Activated CD4-positive, alpha-beta T cell treated with anti-CD3 and anti-CD28 coated beads, Interleukin-2, amount 10 ng/mL, durations not matched to agents 7 days and 5 days (primary cell): Measurements from ENCODE around the gene DECR2. TPM values are rescaled to one million over a fixed set of nuclear protein-coding genes. Genes with fewer than 3 reads are reported as not detected.
"Not testable (repeated sequence)": the region's sequence is repeated elsewhere in the genome, so short reads cannot be mapped to it uniquely, and the experiment has no call there.

Experiments
- CTCF ChIA-PET: fragments of 350-600 bp; sonication (Branson Sonifier 250); formaldehyde crosslinking; loops from one replicate; lab custom pipeline; 2021; ENCODE audit warnings: antibody characterized with exemption; lab: Charles Lee
- POLR2A ChIA-PET: fragments of 350-600 bp; sonication (Branson Sonifier 250); formaldehyde crosslinking; loops from one replicate; lab custom pipeline; 2021; ENCODE audit warnings: antibody characterized with exemption; lab: Charles Lee
- DNase-seq: peaks from one replicate; pipeline ENCODE4 v3.0.0-alpha.2; 2020
- H3K27ac Mint-ChIP-seq: one replicate; pipeline ENCODE4 v1.8.0; 2021; ENCODE audit warnings: mild to moderate bottlenecking, moderate library complexity, mixed read lengths
- H3K27me3 Mint-ChIP-seq: one replicate; pipeline ENCODE4 v1.8.0; 2021; ENCODE audit warnings: mixed read lengths
- H3K36me3 Mint-ChIP-seq: one replicate; pipeline ENCODE4 v1.8.0; 2021; ENCODE audit warnings: low read depth, mixed read lengths
- H3K4me1 Mint-ChIP-seq: one replicate; pipeline ENCODE4 v1.8.0; 2021; ENCODE audit warnings: mixed read lengths
- H3K4me3 Mint-ChIP-seq: one replicate; pipeline ENCODE4 v1.8.0; 2021; ENCODE audit warnings: mild to moderate bottlenecking, moderate library complexity, mixed read lengths
- H3K9me3 Mint-ChIP-seq: one replicate; pipeline ENCODE4 v1.8.0; 2021; ENCODE audit warnings: mixed read lengths
- total RNA-seq, 2 experiments: library from RNA; stranded (reverse); gene quantifications; one replicate each; pipeline ENCODE4 v1.2.3, GENCODE V29; 2021

Gene DECR2
- total RNA-seq, 2 experiments from 2014 or later: 5.3 to 6.9 TPM

DNA sequence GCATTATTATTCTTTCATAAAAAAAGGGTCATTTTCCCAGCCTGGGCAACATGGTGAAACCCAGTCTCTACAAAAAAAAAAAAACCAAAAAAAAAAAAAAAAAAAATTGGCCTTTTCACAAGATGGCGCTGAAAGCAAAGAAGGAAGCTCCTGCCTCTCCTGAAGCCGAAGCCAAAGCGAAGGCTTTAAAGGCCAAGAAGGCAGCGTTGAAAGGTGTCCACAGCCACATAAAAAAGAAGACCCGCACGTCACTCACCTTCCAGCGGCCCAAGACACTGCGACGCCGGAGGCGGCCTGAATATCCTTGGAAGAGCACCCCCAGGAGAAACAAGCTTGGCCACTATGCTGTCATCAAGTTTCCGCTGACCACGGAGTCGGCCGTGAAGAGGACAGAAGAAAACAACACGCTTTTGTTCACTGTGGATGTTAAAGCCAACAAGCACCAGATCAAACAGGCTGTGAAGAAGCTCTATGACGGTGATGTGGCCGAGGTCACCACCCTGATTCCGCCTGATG lies 15.0 kb upstream of the DECR2 start:
- DNase-seq: no peak
- H3K27ac Mint-ChIP-seq: no peak overlapping the region
- peaks cover 17% of the 10 kb centered on the region for H3K4me1 Mint-ChIP-seq
- peaks cover 4% of the 10 kb centered on the region for H3K27me3 Mint-ChIP-seq
- POLR2A ChIA-PET: interaction anchor here (0.7 to 0.8 kb wide), 2 partner anchors 201 to 247 kb away, joined by 7 to 10 read pairs; no protein-coding TSS in a partner anchor
- peaks cover 2% of the 10 kb centered on the region for H3K36me3 Mint-ChIP-seq
- no peak overlapping the region for H3K4me3 Mint-ChIP-seq
- CTCF ChIA-PET: interaction anchor here (1.4 kb wide), 1 partner anchor 42 kb away, joined by 4 read pairs; no protein-coding TSS in a partner anchor
- no peaks in the 10 kb centered on the region for H3K9me3 Mint-ChIP-seq

DNA sequence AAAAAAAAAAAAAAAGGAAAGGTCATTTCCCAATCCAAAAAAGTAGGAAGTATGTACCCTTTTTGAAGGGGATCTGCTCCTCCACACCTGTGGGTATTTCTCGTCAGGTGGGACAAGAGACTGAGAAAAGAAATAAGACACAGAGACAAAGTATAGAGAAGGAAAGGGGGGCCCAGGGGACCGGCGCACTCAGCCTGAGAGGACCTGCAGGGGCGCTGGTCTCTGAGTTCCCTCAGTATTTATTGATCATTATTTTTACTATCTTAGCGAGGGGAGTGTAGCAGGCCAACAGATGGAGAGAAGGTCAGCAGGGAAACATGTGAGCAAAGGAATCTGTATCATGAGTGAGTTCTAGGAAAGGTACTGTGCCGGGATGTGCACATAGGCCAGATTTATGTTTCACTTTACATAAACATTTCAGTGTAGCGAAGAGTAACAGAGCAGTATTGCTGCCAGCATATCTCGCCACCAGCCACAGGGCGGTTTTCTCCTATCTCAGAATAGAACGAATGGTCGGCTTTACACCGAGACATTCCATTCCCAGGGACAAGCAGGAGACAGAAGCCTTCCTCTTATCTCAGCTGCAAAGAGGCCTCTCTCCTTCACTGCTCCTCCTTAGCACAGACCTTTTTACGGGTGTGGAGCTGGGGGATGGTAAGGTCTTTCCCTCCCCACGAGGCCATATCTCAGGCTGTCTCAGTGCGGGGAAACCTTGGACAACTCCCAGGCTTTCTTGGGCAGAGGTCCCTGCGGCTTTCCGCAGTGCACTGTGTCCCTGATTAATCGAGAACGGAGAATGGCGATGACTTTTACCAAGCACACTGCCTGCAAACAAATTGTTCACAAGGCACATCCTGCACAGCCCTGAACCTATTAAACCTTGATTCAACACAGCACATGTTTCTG lies 13.7 kb upstream of the DECR2 start:
- DNase-seq, H3K27me3 Mint-ChIP-seq, POLR2A ChIA-PET, H3K36me3 Mint-ChIP-seq, CTCF ChIA-PET, H3K9me3 Mint-ChIP-seq, H3K4me3 Mint-ChIP-seq, H3K27ac Mint-ChIP-seq: not testable (repeated sequence)
- H3K4me1 Mint-ChIP-seq: peaks cover 23% of the 10 kb centered on the region

GRCh38 chr16:389352-389751 lies 12.3 kb upstream of the DECR2 start:
- no peaks in the 10 kb centered on the region for H3K27me3 Mint-ChIP-seq
- ChIA-PET CTCF (interaction anchor here (1.0 kb wide), 1 partner anchor 227 kb away, joined by 3 read pairs; no protein-coding TSS in a partner anchor), POLR2A (no interaction called here)
- H3K27ac Mint-ChIP-seq: no peak overlapping the region
- DNase-seq: no peak
- no peak overlapping the region for H3K4me3 Mint-ChIP-seq
- peaks cover 17% of the 10 kb centered on the region for H3K4me1 Mint-ChIP-seq
- no peaks in the 10 kb centered on the region for H3K9me3 Mint-ChIP-seq
- H3K36me3 Mint-ChIP-seq: no peaks in the 10 kb centered on the region

GRCh38 chr16:391885-392335 lies 9.8 kb upstream of the DECR2 start:
- ChIA-PET CTCF (interaction anchor here (1.1 to 1.3 kb wide), 2 partner anchors 9 to 10 kb away, joined by 3 read pairs; partner anchors contain the start of gene DECR2), POLR2A (interaction anchor here (0.6 kb wide), 1 partner anchor 8 kb away, joined by 4 read pairs; no protein-coding TSS in a partner anchor)
- H3K27ac Mint-ChIP-seq: peak overlapping the region; percentile 44
- no peak overlapping the region for H3K4me3 Mint-ChIP-seq
- no peaks in the 10 kb centered on the region for H3K36me3 Mint-ChIP-seq
- DNase-seq: peak; percentile 74
- H3K27me3 Mint-ChIP-seq: peaks cover 10% of the 10 kb centered on the region
- H3K4me1 Mint-ChIP-seq: peaks cover 24% of the 10 kb centered on the region
- no peaks in the 10 kb centered on the region for H3K9me3 Mint-ChIP-seq

GRCh38 chr16:392450-393030 lies 9.1 kb upstream of the DECR2 start:
- no peak for DNase-seq

GRCh38 chr16:396199-396598 lies 5.5 kb upstream of the DECR2 start:
- Mint-ChIP-seq H3K4me3 (peak overlapping the region; percentile 76), H3K4me1 (peaks cover 36% of the 10 kb centered on the region), H3K9me3 (no peaks in the 10 kb centered on the region), H3K36me3 (no peaks in the 10 kb centered on the region), H3K27me3 (peaks cover 10% of the 10 kb centered on the region), H3K27ac (peak overlapping the region; percentile 54)
- ChIA-PET CTCF (no interaction called here), POLR2A (no interaction called here)
- no peak for DNase-seq

More at GRCh38 chr16:392450-393030, 9.1 kb upstream of the DECR2 start:
- Mint-ChIP-seq H3K9me3 (no peaks in the 10 kb centered on the region), H3K27me3 (peaks cover 10% of the 10 kb centered on the region), H3K4me3 (no peak overlapping the region), H3K4me1 (peaks cover 24% of the 10 kb centered on the region), H3K36me3 (no peaks in the 10 kb centered on the region), H3K27ac (no peak overlapping the region)
- POLR2A ChIA-PET: interaction anchor here (0.6 kb wide), 1 partner anchor 7 kb away, joined by 4 read pairs; no protein-coding TSS in a partner anchor
- CTCF ChIA-PET: interaction anchor here (1.1 to 1.3 kb wide), 2 partner anchors 8 to 9 kb away, joined by 3 read pairs; partner anchors contain the start of gene DECR2

DNA sequence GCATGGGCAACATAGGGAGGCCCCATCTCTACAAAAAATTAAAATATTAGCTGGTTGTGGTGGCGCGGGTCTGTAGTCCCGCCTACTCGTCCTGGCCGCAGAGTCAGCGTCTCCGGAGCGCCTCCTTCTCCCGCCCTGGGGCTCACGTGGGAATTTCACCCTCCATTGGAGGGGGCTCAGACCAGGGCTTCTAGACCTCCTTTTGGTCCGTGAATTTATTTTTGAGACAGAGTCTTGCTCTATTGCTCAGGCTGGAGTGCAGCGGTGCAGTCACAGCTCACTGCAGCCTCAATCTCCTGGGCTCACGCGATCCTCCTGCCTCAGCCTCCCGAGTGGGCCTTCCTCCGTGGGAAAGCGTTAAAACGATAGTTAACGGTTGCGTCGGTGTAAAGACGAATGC lies 5.1 kb upstream of the DECR2 start:
- Mint-ChIP-seq H3K36me3 (no peaks in the 10 kb centered on the region), H3K27ac (peak overlapping the region; percentile 54), H3K27me3 (peaks cover 10% of the 10 kb centered on the region), H3K4me3 (peak overlapping the region; percentile 76), H3K4me1 (peaks cover 36% of the 10 kb centered on the region), H3K9me3 (no peaks in the 10 kb centered on the region)
- ChIA-PET POLR2A (no interaction called here), CTCF (no interaction called here)
- no peak for DNase-seq

DNA sequence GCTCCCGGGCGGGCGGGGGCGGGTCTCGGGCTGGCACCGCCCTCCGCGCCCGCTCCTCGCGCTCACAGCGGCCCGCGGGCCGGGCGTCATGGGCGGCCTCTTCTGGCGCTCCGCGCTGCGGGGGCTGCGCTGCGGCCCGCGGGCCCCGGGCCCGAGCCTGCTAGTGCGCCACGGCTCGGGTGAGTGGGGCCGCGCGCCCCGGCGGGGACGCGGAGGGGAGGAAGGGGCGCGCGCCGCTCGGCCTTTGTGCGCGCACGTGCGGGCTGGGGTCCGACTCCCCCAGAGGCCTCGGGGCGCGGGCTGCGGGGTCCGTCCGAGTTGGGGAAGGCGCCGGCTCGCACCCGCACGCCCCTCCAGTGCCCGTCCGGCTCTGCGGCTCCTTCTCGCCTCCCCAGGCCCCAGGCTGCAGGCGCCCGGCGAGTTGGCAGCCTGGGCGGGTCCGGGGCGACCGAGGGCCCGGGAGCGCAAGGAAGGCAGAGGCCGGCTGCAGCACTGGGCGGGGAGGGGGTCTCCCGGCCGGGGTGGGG lies 4.5 kb upstream of the DECR2 start, which contains the start of gene NME4:
Gene NME4, plus strand, starts transcription at position 65 of the 527 bp plus-strand sequence. Its CDS starts 24 bp downstream, at position 89.
- CTCF ChIA-PET: no interaction called here
- H3K4me3 Mint-ChIP-seq: peak within 1 kb of the TSS; percentile 76
- POLR2A ChIA-PET: no interaction called here
- H3K27me3 Mint-ChIP-seq: peaks cover 10% of the 10 kb centered on the region
- H3K9me3 Mint-ChIP-seq: no peaks in the 10 kb centered on the region
- H3K4me1 Mint-ChIP-seq: peaks cover 32% of the 10 kb centered on the region
- no peak for DNase-seq
- H3K27ac Mint-ChIP-seq: peak within 1 kb of the TSS; percentile 54
- H3K36me3 Mint-ChIP-seq: no peaks in the 10 kb centered on the region

DNA sequence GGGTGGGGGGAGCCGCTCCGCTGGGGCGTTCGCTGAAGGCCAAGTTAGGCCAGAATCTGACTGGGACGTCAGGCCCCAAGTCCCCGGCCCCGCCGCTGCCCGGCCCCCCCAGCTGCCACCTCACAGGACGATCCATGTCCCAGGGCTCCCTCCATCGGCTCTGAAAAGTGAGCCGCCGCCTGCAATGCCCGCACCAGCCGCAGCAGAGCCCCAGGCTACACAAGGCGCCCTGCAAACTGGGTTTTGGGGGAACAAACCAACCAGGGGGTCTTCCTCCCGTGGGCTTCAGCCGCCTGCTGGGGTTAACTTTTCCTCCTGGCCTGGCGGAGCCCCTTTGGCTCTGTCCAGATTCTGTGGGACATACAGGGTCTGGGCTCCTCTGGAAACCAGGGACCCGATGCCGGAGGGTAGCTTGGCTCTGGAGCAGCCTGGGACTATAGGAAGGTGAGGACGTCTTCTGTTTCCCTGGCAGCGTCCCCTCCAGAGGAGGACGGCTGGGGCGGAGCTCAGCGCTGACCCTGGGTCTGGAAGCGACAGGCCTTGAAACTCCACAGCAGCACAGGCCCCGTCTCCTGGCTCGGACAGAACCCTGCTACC lies 3.9 kb upstream of the DECR2 start:
- Mint-ChIP-seq H3K36me3 (no peaks in the 10 kb centered on the region), H3K27ac (peak overlapping the region; percentile 50), H3K4me3 (peak overlapping the region; percentile 59), H3K9me3 (no peaks in the 10 kb centered on the region), H3K27me3 (peaks cover 10% of the 10 kb centered on the region), H3K4me1 (peaks cover 26% of the 10 kb centered on the region)
- POLR2A ChIA-PET: no interaction called here
- CTCF ChIA-PET: no interaction called here
- DNase-seq: peak; percentile 36

DNA sequence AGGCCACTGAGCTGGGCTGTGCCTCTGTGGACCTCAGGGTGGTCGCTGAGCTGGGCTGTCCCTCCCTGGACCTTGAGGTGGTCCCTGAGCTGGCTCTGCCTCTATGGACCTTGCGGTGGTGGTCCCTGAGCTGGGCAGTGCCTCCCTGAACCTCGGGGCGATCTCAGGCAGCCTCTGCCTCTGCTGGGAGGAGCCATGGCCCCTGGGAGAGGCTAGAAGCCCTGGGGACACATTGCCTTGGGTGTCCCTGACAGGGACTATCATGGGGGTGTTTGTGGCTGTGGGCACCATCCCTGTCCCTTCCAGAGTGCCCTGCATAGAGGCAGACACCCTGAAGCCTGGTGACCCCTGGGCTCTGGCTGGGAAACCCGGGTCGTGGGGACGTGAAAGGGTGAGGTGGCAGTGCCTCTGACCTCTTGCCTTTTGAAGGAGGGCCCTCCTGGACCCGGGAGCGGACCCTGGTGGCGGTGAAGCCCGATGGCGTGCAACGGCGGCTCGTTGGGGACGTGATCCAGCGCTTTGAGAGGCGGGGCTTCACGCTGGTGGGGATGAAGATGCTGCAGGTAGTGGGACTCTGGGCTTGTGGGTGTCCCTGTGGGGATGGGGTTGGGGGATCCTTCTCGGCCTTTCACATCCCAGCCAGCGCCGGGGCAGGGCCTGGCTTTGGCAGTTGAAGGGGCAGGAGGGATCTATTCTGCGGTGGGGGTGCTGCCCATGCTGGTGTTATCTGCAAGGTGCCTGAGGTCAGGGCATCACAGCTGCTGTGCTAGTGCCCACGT lies 2.9 kb upstream of the DECR2 start:
- Mint-ChIP-seq H3K36me3 (no peaks in the 10 kb centered on the region), H3K4me1 (peaks cover 24% of the 10 kb centered on the region), H3K27me3 (peaks cover 10% of the 10 kb centered on the region), H3K9me3 (no peaks in the 10 kb centered on the region), H3K4me3 (peak overlapping the region; percentile 59), H3K27ac (no peak overlapping the region)
- DNase-seq: no peak
- CTCF ChIA-PET: no interaction called here
- POLR2A ChIA-PET: no interaction called here

- Mint-ChIP-seq H3K36me3 (no peaks in the 10 kb centered on the region), H3K4me1 (peaks cover 24% of the 10 kb centered on the region), H3K9me3 (no peaks in the 10 kb centered on the region), H3K27me3 (peaks cover 10% of the 10 kb centered on the region), H3K4me3 (peak overlapping the region; percentile 87), H3K27ac (no peak overlapping the region)
- no peak for DNase-seq
- ChIA-PET CTCF (no interaction called here), POLR2A (interaction anchor here (0.5 kb wide), 1 partner anchor 7 kb away, joined by 4 read pairs; no protein-coding TSS in a partner anchor)
Observed at GRCh38 chr16:399340-400019, 2.2 kb upstream of the DECR2 start.
